Measurements from ENCODE around the gene MAML3.

MAML3 gene

GRCh38 chr4:139781066-139781465 is 372.9 kb downstream of the MAML3 start:
- TF ChIP-seq FOXP2 (optimal IDR thresholded peaks at IDR 0.05; ENCODE audit: borderline replicate concordance, extremely low read depth, extremely low read length, insufficient read depth): no peak
- no peak for TF ChIP-seq SIN3A (IDR thresholded peaks at IDR 0.05; ENCODE audit: borderline replicate concordance, insufficient read depth, low read length)
- TF ChIP-seq TAF1 (IDR thresholded peaks at IDR 0.05; ENCODE audit: borderline replicate concordance, insufficient read depth, low read length): no peak
- TF ChIP-seq POLR2AphosphoS5 (IDR thresholded peaks at IDR 0.05; ENCODE audit: low read depth, low read length): no peak

GRCh38 chr4:139779691-139780090 is 374.3 kb downstream of the MAML3 start:
- TF ChIP-seq SIN3A (IDR thresholded peaks at IDR 0.05; ENCODE audit: borderline replicate concordance, insufficient read depth, low read length): no peak
- TF ChIP-seq POLR2AphosphoS5 (IDR thresholded peaks at IDR 0.05; ENCODE audit: low read depth, low read length): no peak
- TF ChIP-seq TAF1 (IDR thresholded peaks at IDR 0.05; ENCODE audit: borderline replicate concordance, insufficient read depth, low read length): no peak
- TF ChIP-seq REST (IDR thresholded peaks at IDR 0.05; ENCODE audit: insufficient read depth in 1 of 2, low read depth in 2 of 2, low read length in 2 of 2): no peak
- TF ChIP-seq FOXP2 (optimal IDR thresholded peaks at IDR 0.05; ENCODE audit: borderline replicate concordance, extremely low read depth, extremely low read length, insufficient read depth): no peak

GRCh38 chr4:139777757-139778156 is 376.2 kb downstream of the MAML3 start:
- no peak for TF ChIP-seq TAF1 (IDR thresholded peaks at IDR 0.05; ENCODE audit: borderline replicate concordance, insufficient read depth, low read length)
- no peak for TF ChIP-seq REST (IDR thresholded peaks at IDR 0.05; ENCODE audit: insufficient read depth in 1 of 2, low read depth in 2 of 2, low read length in 2 of 2)
- TF ChIP-seq POLR2AphosphoS5 (IDR thresholded peaks at IDR 0.05; ENCODE audit: low read depth, low read length): no peak
- no peak for TF ChIP-seq SIN3A (IDR thresholded peaks at IDR 0.05; ENCODE audit: borderline replicate concordance, insufficient read depth, low read length)
- no peak for TF ChIP-seq FOXP2 (optimal IDR thresholded peaks at IDR 0.05; ENCODE audit: borderline replicate concordance, extremely low read depth, extremely low read length, insufficient read depth)

GRCh38 chr4:139776235-139776634 is 377.7 kb downstream of the MAML3 start:
- TF ChIP-seq FOXP2 (optimal IDR thresholded peaks at IDR 0.05; ENCODE audit: borderline replicate concordance, extremely low read depth, extremely low read length, insufficient read depth) (no peak), SIN3A (IDR thresholded peaks at IDR 0.05; ENCODE audit: borderline replicate concordance, insufficient read depth, low read length) (no peak), REST (IDR thresholded peaks at IDR 0.05; ENCODE audit: insufficient read depth in 1 of 2, low read depth in 2 of 2, low read length in 2 of 2) (no peak), TAF1 (IDR thresholded peaks at IDR 0.05; ENCODE audit: borderline replicate concordance, insufficient read depth, low read length) (no peak), POLR2AphosphoS5 (IDR thresholded peaks at IDR 0.05; ENCODE audit: low read depth, low read length) (no peak)

GRCh38 chr4:139774759-139775487 is 379.1 kb downstream of the MAML3 start:
- TF ChIP-seq FOXP2 (optimal IDR thresholded peaks at IDR 0.05; ENCODE audit: borderline replicate concordance, extremely low read depth, extremely low read length, insufficient read depth): no peak
- no peak for TF ChIP-seq TAF1 (IDR thresholded peaks at IDR 0.05; ENCODE audit: borderline replicate concordance, insufficient read depth, low read length)
- no peak for TF ChIP-seq POLR2AphosphoS5 (IDR thresholded peaks at IDR 0.05; ENCODE audit: low read depth, low read length)
- no peak for TF ChIP-seq SIN3A (IDR thresholded peaks at IDR 0.05; ENCODE audit: borderline replicate concordance, insufficient read depth, low read length)
